ENCODE measurements around the gene KCNQ1OT1.

Gene KCNQ1OT1

GRCh38 chr11:2704356-2704755, 4.6 kb upstream of the KCNQ1OT1 start:
- Mint-ChIP-seq H3K27ac (no peak overlapping the region), H3K4me3 (no peak overlapping the region), H3K9me3 (ENCODE audit: low read depth) (no peaks in the 10 kb centered on the region)

GRCh38 chr11:2703363-2704141, 3.8 kb upstream of the KCNQ1OT1 start:
- Mint-ChIP-seq H3K36me3 (peaks cover 5% of the 10 kb centered on the region), H3K27ac (no peak overlapping the region), H3K9me3 (ENCODE audit: low read depth) (no peaks in the 10 kb centered on the region), H3K27me3 (no peaks in the 10 kb centered on the region), H3K4me1 (ENCODE audit: low read depth) (peaks cover 2% of the 10 kb centered on the region), H3K4me3 (no peak overlapping the region)

More at GRCh38 chr11:2704356-2704755, 4.6 kb upstream of the KCNQ1OT1 start:
- Mint-ChIP-seq H3K27me3 (no peaks in the 10 kb centered on the region), H3K36me3 (peaks cover 6% of the 10 kb centered on the region), H3K4me1 (ENCODE audit: low read depth) (no peaks in the 10 kb centered on the region)

GRCh38 chr11:2702771-2703362, 3.1 kb upstream of the KCNQ1OT1 start:
- peaks cover 7% of the 10 kb centered on the region for H3K4me1 Mint-ChIP-seq (ENCODE audit: low read depth)

GRCh38 chr11:2701898-2702434, 2.2 kb upstream of the KCNQ1OT1 start:
- Mint-ChIP-seq H3K36me3 (peaks cover 8% of the 10 kb centered on the region), H3K9me3 (ENCODE audit: low read depth) (no peaks in the 10 kb centered on the region), H3K4me3 (peak overlapping the region; percentile 72), H3K27ac (no peak overlapping the region), H3K4me1 (ENCODE audit: low read depth) (peaks cover 8% of the 10 kb centered on the region), H3K27me3 (no peaks in the 10 kb centered on the region)

More at GRCh38 chr11:2702771-2703362, 3.1 kb upstream of the KCNQ1OT1 start:
- H3K27ac Mint-ChIP-seq = no peak overlapping the region
- H3K9me3 Mint-ChIP-seq (ENCODE audit: low read depth) = no peaks in the 10 kb centered on the region
- no peak overlapping the region for H3K4me3 Mint-ChIP-seq
- H3K27me3 Mint-ChIP-seq = no peaks in the 10 kb centered on the region
- peaks cover 8% of the 10 kb centered on the region for H3K36me3 Mint-ChIP-seq

GRCh38 chr11:2701230-2701629, 1.4 kb upstream of the KCNQ1OT1 start:
- peak overlapping the region; percentile 60 for H3K4me3 Mint-ChIP-seq
- H3K4me1 Mint-ChIP-seq (ENCODE audit: low read depth) = peaks cover 11% of the 10 kb centered on the region

GRCh38 chr11:2700415-2701211, 819 bp upstream of the KCNQ1OT1 start:
- peak overlapping the region; percentile 60 for H3K4me3 Mint-ChIP-seq
- no peaks in the 10 kb centered on the region for H3K9me3 Mint-ChIP-seq (ENCODE audit: low read depth)
- H3K27me3 Mint-ChIP-seq = no peaks in the 10 kb centered on the region
- peaks cover 7% of the 10 kb centered on the region for H3K36me3 Mint-ChIP-seq
- H3K27ac Mint-ChIP-seq = peak overlapping the region; percentile 54
- H3K4me1 Mint-ChIP-seq (ENCODE audit: low read depth) = peaks cover 11% of the 10 kb centered on the region

More at GRCh38 chr11:2701230-2701629, 1.4 kb upstream of the KCNQ1OT1 start:
- Mint-ChIP-seq H3K27me3 (no peaks in the 10 kb centered on the region), H3K27ac (no peak overlapping the region), H3K36me3 (peaks cover 12% of the 10 kb centered on the region), H3K9me3 (ENCODE audit: low read depth) (no peaks in the 10 kb centered on the region)

GRCh38 chr11:2699185-2699530, 636 bp downstream of the KCNQ1OT1 start:
- H3K36me3 Mint-ChIP-seq = peaks cover 7% of the 10 kb centered on the region
- peaks cover 11% of the 10 kb centered on the region for H3K4me1 Mint-ChIP-seq (ENCODE audit: low read depth)
- peak overlapping the region; percentile 76 for H3K4me3 Mint-ChIP-seq
- peak overlapping the region; percentile 75 for H3K27ac Mint-ChIP-seq
- H3K9me3 Mint-ChIP-seq (ENCODE audit: low read depth) = no peaks in the 10 kb centered on the region
- no peaks in the 10 kb centered on the region for H3K27me3 Mint-ChIP-seq

- Mint-ChIP-seq H3K36me3 (peaks cover 7% of the 10 kb centered on the region), H3K4me1 (ENCODE audit: low read depth) (peaks cover 11% of the 10 kb centered on the region), H3K27me3 (no peaks in the 10 kb centered on the region), H3K9me3 (ENCODE audit: low read depth) (no peaks in the 10 kb centered on the region), H3K27ac (no peak overlapping the region), H3K4me3 (peak overlapping the region; percentile 76)
Measured at GRCh38 chr11:2698386-2699184, 1.2 kb downstream of the KCNQ1OT1 start.

- peaks cover 11% of the 10 kb centered on the region for H3K4me1 Mint-ChIP-seq (ENCODE audit: low read depth)
- H3K4me3 Mint-ChIP-seq = peak overlapping the region; percentile 76
- H3K27ac Mint-ChIP-seq = no peak overlapping the region
- no peaks in the 10 kb centered on the region for H3K27me3 Mint-ChIP-seq
- H3K36me3 Mint-ChIP-seq = peaks cover 7% of the 10 kb centered on the region
- H3K9me3 Mint-ChIP-seq (ENCODE audit: low read depth) = no peaks in the 10 kb centered on the region
Measured at GRCh38 chr11:2697866-2698265, 1.9 kb downstream of the KCNQ1OT1 start.

GRCh38 chr11:2696455-2696854, 3.3 kb downstream of the KCNQ1OT1 start:
- no peak overlapping the region for H3K4me3 Mint-ChIP-seq
- no peaks in the 10 kb centered on the region for H3K27me3 Mint-ChIP-seq
- peaks cover 11% of the 10 kb centered on the region for H3K36me3 Mint-ChIP-seq
- H3K4me1 Mint-ChIP-seq (ENCODE audit: low read depth) = peaks cover 11% of the 10 kb centered on the region
- H3K27ac Mint-ChIP-seq = no peak overlapping the region
- H3K9me3 Mint-ChIP-seq (ENCODE audit: low read depth) = no peaks in the 10 kb centered on the region

- Mint-ChIP-seq H3K4me1 (ENCODE audit: low read depth) (peaks cover 11% of the 10 kb centered on the region), H3K27ac (no peak overlapping the region), H3K9me3 (ENCODE audit: low read depth) (no peaks in the 10 kb centered on the region), H3K27me3 (no peaks in the 10 kb centered on the region), H3K36me3 (peaks cover 11% of the 10 kb centered on the region), H3K4me3 (no peak overlapping the region)
Measured at GRCh38 chr11:2694995-2695939, 4.5 kb downstream of the KCNQ1OT1 start.

GRCh38 chr11:2694495-2694894, 5.3 kb downstream of the KCNQ1OT1 start:
- H3K9me3 Mint-ChIP-seq (ENCODE audit: low read depth) = no peaks in the 10 kb centered on the region
- no peaks in the 10 kb centered on the region for H3K27me3 Mint-ChIP-seq
- no peak overlapping the region for H3K27ac Mint-ChIP-seq
- peaks cover 11% of the 10 kb centered on the region for H3K4me1 Mint-ChIP-seq (ENCODE audit: low read depth)
- peaks cover 11% of the 10 kb centered on the region for H3K36me3 Mint-ChIP-seq
- H3K4me3 Mint-ChIP-seq = no peak overlapping the region

Measured in activated naive CD8-positive, alpha-beta T cell (primary cell).